NCI-H526 (cell line): ENCODE data around the gene PBXIP1.

Source experiments
- DNase-seq, 2 experiments: peaks; one replicate each; lab custom pipeline; 2025; lab: John Stamatoyannopoulos, UW

PBXIP1 gene

DNA sequence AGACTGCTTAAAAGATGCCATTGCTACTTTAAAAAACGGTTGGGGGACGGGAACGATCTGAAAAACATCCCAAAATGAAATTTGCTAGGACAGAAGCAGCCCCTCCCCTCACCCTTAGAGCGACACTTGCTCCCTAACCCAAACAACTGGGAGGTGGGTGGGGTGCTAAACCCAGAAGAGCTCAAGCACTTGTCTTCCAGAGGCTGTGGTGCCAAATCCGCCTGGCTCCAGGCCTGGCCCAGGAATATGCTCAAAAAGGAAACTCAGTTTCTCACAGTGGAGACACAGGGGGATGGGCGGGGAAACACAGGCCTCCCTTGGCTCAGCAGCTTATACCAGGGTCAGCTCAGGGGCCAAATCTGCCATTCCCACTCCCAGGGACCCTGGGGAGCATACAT is 644 bp upstream of the PBXIP1 start:
- no peak for DNase-seq

DNA sequence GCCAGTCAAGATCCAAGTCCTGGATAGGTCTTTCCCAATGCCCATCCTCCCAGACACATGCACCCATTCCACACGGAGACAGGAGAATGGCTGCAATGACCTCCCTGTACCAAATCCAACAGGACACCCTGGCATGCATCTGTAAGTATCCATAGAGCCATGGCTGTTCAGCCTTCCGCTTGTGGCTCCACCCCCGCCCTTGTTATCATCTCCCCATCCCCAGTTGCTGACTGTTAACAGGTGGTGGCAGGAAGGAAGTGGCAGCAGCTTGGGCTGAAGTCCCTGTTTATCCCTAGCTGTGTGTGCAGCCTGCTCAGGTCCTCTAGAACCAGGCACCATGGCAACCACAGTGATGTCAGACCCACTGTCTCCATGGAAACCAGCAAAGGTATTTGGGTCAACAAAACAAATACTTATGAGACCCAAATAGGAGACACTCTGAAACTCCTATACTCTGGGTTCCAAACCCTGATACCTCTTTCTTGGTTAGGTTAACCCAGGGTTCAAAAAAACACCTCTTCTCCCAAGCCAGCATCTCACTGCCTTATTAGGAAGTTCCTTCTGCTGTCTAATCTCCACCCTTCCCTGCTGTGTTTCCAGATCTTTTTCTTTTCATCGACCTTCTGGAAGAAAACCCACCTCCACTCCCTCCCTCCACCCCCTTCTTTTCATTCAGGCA is 721 bp downstream of the PBXIP1 start:
- DNase-seq = peak; percentile 58 to 73

GRCh38 chr1:154954541-154954940 is 1.4 kb downstream of the PBXIP1 start:
- no peak for DNase-seq

DNA sequence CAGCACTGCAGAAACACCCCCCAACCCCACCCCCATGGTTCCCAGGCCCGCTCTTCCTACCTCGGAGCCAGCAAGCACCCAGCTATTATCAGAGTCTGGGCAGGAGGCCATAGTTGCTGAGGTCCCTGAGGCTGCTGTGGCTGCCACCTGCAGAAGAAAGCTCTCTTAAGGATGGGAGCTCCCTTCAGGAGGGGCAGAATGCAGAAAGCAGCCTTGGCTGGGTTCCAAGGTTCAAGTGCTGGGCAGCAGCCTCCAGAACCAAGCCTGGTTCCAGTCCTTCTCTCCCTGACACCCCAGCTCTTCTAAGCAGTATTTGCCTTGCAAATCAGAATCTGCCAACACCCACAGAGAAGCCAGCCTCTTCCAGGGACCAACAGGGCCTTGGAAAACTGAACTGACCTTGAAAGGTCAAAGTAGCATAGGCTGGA is 2.3 kb downstream of the PBXIP1 start:
- peak; percentile 97 to 99 for DNase-seq

GRCh38 chr1:154952664-154953063 is 3.2 kb downstream of the PBXIP1 start:
- DNase-seq = no peak

- peak; percentile 43 to 88 for DNase-seq
These were observed 3.8 kb downstream of the PBXIP1 start for GRCh38 chr1:154951901-154952657.

GRCh38 chr1:154948079-154948478 is 7.8 kb downstream of the PBXIP1 start:
- no peak for DNase-seq

GRCh38 chr1:154945962-154946850 is 9.7 kb downstream of the PBXIP1 start:
- DNase-seq = peak in 1 of 2 experiments; percentile 33

GRCh38 chr1:154945160-154945961 is 10.5 kb downstream of the PBXIP1 start:
- peak in 1 of 2 experiments; percentile 60 for DNase-seq

DNA sequence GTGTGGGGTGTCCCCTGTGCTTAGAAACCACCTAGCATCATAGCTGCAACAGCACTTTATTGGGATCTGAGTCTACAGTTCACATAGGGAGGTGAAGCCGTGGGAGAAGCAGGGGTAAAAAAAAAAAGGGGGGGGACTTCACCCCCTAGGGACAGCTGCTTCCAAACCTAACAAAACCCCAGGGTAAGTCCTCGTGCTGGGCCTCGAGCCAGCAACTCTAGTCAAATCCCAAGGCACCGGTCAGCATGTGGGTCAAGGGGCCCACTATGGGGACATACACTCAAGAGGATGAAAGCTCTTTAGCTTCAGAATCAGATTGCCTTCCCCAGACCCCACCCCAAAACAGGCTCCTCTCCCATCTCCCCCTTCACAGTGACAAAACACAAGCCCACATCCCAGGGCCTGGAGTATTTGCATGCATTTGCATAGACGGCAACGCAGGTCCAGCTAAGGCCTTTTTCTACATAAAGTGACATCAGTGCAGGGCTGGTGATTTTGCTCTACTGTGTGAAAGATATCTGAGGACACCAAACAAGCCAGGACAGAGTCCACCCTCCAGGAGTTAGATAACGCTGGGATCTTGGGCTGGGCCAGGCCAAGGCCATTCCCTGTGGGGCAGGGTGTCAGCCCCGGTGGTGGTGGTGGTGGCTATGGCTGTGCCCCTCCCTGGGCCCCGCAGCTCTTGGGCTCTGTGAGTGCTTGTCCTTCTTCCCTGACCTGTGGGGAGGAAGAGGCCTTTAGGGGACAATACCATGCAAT is 11.3 kb downstream of the PBXIP1 start:
- peak; percentile 100 for DNase-seq

DNA sequence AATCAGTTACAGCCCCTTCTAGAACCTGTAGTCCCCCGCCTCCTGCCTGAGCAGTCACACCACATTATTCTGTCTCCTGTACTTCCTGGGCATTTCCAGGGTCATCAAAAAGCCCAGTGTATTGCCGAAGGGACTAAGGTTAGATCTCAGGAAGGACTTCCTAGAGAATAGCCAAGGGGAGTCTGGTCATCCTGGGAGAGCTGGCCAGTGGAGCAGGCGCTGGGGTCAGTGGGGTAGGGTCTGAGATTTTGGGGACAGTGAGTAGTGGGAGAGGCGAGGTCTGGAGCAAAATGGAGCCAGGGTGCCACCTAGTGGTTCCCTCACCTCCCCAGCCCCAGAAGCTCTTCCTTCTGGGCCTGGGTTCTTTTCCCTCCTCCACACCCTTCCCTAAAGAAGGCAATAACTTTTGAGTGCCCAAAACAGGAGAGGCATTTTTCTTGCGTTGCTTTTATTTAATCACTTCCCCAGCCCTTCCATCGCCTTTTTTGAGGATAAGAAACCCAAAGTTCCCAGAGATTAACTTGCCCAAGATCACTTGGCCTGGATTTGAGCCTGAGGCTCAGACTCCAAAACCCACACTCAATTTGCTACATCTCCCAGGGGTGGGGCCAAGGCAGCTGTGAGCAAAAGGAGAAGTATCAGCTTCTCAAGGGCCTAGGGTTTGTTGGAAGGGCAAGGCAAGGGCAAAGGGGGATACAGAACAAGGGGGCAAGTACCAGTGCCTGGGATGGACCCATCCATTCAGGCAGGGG is 12.1 kb downstream of the PBXIP1 start:
- peak; percentile 64 to 93 for DNase-seq

GRCh38 chr1:154941333-154942013 is 14.4 kb downstream of the PBXIP1 start:
- peak in 1 of 2 experiments; percentile 67 for DNase-seq

DNA sequence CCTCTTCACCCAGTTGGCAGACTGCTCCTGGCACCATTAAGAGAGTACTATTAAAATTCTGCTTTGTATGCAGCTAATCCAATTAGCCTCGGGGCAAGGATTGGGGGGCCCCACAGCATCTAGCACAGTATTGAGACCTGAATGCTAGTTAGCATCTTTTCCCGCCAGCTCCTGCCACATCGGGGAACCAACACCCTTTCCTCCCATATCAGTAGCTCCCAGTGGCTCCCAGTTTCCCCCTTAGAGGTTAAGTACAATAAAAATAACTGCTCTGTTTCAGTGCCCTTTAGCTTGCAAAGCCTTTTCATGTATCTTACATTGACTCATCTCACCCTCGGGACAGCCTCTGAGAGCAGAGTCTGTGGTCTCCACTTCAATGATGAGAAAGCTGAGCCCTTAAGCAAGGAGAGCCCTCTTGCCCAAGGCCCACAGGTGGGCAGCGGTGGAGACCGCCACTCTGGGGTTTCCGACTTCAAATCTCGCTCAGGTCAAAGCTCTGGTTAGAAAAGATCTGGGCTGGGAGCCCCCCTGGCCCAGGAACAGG is 15.2 kb downstream of the PBXIP1 start:
- DNase-seq = peak in 1 of 2 experiments; percentile 54

- no peak for DNase-seq
These were observed 15.7 kb downstream of the PBXIP1 start for GRCh38 chr1:154940213-154940560.

GRCh38 chr1:154938604-154939399 is 17.1 kb downstream of the PBXIP1 start:
- no peak for DNase-seq

- no peak for DNase-seq
These were observed 17.9 kb downstream of the PBXIP1 start for GRCh38 chr1:154937988-154938386.

GRCh38 chr1:154937085-154937987 is 18.6 kb downstream of the PBXIP1 start:
- DNase-seq = peak; percentile 97 to 99
